ENCODE measurements around the gene ZBTB38.

DNA sequence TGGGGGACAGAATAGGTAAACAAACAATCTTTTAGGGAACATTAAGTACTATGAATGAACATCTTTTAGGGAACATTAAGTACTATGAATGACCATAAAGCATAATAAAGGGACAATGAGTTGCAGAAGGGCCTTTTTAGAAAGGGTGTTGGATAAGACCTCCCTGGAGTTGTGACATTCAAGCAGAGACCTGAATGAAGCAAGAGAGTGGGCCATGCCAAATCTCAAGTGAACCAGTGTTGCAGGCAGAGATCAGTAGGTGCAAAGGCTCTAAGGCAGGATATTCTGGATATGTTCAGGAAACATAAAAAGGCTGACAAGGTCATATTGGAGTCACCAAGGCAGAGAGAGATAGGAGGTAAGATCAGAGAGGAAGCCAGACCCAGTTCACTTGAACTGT, 29.4 kb upstream of the ZBTB38 start:
- TF ChIP-seq, protein P1, sequence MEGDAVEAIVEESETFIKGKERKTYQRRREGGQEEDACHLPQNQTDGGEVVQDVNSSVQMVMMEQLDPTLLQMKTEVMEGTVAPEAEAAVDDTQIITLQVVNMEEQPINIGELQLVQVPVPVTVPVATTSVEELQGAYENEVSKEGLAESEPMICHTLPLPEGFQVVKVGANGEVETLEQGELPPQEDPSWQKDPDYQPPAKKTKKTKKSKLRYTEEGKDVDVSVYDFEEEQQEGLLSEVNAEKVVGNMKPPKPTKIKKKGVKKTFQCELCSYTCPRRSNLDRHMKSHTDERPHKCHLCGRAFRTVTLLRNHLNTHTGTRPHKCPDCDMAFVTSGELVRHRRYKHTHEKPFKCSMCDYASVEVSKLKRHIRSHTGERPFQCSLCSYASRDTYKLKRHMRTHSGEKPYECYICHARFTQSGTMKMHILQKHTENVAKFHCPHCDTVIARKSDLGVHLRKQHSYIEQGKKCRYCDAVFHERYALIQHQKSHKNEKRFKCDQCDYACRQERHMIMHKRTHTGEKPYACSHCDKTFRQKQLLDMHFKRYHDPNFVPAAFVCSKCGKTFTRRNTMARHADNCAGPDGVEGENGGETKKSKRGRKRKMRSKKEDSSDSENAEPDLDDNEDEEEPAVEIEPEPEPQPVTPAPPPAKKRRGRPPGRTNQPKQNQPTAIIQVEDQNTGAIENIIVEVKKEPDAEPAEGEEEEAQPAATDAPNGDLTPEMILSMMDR (conservative IDR thresholded peaks at IDR 0.05 in 1 of 2, IDR thresholded peaks at IDR 0.05 in 1 of 2; ENCODE audit: low read depth in 1 of 2, low read length in 2 of 2), result no peak
- TF ChIP-seq EZH2 (IDR thresholded peaks at IDR 0.05; ENCODE audit: low read length, missing control alignments), result no peak
